Activated T-cell treated with anti-CD3 and anti-CD28 coated beads for 48 hours (primary cell): ENCODE data around the gene A4GALT.

Source experiments
- DNase-seq: peaks from one replicate; pipeline ENCODE4 v3.0.0-alpha.2; 2020; ENCODE audit warnings: low read depth

A4GALT gene

DNA sequence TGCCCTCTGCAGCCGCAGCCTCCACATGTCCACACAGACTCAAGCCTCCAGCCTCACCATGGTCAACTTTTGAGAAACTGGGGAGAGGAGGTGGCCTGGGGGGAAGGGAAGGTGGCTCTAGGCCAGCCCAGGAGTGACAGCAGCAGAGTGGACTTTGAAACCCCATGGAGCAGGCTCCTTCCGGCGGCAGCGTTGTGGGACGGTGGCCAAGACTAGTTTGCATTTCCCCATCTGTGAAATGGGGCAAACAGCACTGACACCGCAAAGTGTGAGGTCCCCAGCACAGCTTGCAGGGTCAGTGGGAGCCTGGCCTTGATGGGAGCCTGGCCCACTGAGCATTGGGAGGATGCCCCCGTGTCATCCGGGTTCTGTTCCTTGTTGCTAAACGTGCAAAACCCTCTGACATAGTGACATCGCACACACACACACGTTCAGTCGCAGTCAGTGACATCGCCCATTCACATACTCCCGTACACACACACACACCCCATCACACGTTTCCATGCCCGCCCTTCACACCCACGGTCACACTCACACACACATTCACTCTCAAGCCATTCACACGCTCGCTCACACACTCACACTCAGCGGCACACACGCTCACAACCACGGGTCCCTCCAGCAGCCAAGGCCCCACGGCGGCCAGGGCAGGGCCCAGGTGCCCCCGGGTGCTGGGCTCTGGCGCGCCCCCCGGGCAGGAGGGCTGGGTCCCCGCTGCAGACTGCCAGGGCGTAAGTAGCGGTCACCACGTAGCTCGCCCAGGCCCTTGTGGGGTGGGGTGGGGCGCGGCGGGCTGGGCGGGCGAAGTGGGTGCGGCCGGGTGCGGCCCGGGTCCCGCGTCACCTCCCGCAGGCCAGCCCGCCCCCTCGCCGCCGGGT, 72.1 kb downstream of the A4GALT start:
- peak; percentile 12 for DNase-seq

DNA sequence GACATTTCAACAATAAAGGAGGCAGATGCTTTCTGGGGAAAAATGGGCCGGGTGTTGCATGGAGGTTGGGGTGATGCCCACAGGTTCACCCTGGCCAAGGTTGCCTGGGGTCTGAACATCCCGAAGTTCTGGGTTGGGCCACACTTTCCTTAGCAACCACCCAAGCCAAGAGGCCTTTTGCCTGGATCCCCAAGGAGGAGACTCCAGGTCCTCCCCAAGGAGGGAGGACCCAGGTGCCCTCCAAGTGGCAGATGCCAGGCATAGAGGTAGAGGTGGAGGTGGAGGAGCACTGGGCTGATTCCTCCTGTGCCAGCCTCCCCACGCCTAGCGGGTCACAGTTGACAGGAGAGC, 72.7 kb downstream of the A4GALT start:
- no peak for DNase-seq

DNA sequence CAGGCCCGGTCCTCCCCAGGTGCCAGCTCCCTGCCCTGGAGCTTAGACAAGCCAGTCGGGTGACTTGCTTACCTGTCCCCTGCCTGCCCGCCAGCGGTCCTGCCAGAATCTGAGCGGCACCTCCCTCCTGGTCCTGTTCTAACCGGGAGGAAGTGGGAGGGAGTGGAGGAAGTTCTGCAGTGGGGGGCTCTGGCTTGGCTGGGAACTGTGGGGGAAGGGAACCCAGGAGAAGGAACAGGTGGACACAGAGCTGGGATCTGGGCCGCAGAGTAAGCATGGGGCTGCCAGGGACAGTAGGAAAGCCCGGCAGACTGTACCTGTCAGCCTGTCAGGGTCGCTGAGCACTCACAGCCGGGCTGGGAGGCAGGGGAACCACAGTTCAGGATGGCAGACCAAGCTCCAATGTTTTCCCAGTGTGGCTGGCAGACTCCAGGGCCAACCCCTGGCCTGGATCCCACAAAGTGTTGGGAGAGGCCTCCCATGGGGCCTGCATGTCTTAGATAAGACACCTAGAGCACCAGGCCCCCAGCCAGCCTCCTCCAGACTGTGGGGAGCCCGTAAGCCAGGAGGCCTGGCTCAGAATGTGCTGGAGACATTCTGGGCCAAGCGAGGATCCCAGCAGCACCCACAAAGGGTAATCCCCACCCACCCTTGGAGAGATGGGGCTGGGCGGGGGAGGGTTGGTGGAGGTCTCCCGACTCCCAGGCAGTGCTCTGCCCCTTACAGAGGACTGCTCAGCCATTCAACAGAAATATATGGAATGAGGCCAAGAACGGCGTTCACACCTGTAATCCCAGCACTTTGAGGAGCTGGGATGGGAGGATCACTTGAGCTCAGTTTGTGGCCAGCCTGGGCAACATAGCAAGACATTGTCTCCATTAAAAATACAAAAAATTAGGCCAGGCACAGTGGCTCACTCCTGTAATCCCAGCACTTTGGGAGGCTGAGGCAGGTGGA, 73.8 kb downstream of the A4GALT start:
- DNase-seq = no peak

DNA sequence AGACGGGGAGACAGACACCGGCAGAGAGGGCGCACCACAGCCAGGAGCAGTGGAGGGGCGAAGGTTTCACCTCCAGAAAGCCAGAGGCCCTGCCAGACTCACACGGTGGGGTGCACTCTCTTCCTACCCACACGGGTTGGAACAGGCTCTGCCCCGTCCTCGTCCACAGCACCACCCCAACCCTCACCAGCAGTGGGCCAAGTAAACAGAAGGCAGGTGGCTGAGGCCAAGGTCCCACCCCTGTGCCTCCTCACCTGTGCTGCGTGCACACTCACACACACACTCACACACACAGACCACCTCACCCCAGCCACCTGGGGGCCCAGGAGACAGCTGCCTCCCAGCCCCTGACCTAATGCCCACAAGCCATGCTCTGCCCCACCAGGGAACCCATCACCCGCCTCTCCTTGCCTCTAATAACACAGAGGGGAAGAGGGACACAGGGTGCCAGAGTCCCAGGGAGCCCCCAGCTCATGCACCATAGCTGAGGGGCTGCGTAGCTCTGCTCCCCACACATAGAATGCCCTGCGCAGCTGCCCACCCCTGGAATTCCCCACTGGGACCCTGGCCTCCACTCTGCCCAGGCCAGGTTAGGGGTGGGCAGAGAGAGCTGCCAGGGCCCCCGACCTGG, 74.6 kb downstream of the A4GALT start:
- DNase-seq = no peak

DNA sequence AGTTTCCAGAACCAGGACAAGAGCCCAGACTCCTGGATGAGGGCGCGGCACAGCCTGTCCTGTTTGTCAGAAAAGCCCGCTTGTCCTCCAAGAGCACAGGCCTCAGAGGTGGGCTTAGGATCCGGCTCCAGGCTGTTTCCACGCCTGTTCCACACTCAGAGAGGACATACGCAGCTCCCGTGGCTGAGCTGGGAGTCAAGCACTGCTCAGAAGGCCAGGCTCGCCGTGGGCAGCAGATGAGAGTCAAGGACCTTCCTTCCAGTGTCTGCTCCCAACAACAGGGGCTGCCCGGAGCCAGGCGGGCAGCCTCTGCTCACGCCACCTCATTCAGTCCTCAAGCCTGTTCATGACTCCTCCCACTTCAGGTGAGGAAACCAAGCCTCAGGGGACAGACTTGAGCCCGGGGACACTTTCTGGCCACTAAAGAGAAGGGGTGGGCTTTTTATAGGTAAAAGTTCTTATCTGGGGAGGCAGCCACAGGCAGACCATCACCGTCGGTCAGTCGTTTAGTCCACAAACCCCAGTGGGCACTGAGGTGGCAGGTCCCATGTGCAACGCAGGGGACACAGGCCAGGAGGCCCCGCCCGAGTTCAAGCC, 75.2 kb downstream of the A4GALT start:
- DNase-seq = no peak

DNA sequence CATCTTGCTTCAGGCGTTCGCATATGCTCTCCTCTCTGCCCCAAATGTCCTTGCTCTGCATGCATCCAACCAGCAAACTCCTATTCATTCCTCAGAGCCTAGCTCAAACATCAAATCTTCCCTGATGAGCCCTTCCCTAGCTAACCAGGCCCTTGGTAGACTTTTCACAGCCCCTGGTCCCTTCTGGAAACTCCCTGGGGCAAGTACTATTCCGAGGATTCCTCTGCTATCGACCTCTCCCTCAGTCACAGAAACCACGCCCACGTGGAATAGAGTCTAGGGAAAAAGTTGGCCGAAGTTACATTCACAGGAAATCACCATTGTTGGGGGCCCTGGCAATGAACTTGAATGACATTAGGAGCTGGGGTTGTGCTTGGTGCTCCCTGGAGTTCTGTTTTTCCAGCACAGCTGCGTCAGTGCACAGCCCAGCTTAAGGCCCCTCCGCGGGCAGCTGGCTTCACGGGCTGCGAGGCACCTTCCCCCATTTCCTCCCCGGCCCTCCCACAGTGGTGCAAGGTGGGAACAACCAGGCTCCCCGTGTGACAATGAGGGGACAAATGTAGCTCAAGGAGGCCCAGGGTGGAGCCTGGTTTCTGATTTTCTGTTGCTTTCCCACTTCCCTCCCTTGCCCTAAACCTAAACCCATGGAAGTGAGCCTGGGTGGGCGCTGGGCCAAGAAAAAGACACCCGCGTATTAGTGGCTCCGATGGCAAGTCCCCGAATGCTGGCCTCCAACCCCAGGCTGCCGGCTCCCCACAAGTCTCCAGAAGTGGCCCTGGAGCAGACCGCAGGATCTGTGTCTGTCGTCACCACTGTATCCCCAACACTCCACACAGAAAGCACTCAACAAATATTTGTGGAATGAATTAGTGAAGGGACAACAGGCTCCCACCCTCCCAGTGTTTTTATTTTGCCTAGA, 76.0 kb downstream of the A4GALT start:
- no peak for DNase-seq

DNA sequence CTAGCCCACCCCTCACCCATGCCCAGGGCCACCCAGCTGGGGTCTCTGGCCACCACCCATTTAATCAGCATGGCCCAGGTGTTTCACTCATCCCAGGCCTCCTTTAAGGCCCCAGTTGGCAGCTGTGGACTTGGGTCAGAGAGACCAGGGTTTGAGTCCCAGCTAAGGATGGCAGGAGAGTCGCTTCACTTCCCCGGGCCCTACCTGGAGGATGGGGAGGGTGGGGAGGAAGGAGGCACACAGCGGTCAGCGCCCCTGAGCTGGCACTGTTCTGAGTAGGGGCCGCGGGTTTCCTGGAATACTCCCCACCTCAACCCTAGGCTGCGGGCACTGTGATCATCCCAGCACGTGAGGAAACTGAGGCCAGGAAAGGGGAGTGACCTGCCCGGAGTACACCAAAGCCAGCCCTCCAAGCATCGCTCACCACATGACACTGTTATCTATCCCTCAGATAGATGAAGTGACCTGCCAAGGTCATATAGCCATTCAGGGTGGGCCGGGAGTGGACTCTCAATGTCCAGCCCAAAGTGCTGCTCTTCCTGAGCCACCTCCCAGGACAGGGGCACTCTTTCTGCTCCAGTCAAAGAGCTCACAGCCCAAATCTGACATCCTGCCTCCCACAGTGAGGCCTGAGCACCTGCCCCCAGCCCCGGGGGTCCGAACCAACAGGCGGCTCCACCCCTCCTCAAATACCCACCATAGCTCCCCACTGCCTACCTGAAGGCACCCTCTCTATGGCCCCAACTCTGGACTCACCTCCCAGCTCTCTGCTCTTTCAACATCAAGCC, 76.8 kb downstream of the A4GALT start:
- no peak for DNase-seq

DNA sequence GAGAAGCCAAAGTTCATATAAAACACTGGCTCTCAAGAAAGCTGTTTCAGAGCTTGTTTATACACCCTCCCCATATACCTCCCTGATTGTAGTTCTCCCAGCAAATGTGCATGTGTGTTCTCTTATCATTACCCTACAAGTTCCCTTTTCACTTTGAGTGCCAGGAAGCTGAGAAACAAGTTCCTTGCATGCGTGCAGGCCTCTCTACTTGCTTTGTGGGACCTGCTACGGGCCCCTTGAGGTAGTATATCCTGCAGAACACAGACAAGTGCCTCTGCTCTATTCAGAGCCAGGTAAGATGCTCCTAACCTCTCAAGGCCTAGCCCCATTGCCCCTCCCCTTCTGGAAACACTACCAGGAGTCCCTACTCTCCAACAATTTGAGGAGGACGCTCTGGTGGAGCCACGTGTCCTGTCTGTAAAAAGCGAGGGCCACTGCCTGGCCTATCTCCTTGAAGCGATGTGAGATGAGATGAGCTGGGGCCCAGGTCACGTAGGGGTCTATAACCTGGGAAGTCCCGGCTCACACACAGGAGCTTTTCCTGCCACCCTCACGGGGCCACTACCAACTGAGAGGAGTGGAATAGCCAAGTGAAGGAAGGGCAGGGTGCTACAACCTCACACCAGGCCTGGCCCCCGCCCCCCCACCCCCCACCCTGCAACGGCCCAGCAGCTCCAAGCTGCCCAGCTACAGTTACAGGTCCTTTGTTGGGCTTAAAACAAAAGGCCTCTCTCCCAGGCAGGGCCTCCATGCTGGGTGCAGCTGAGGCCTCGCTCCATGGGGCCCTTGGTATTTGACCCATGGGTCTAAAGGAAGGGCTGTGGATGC, 77.7 kb downstream of the A4GALT start:
- DNase-seq = no peak
